Sigmoid colon (tissue), 7 donors: Measurements from ENCODE around the gene PPP1R9B. TPM values are rescaled to one million over a fixed set of nuclear protein-coding genes. Genes with fewer than 3 reads are reported as not detected.
A peak's percentile ranks its signal among the peaks of the same experiment; 100 is the strongest.

Experiments
- DNase-seq: peaks from one replicate; pipeline ENCODE4 v3.0.0-alpha.2; 2019
- H3K27ac ChIP-seq, 4 donors: fragments of 200-600 bp; sonication (generic); one replicate each; pipeline ENCODE4 v1.5.1; 2016 to 2019; ENCODE audit warnings: mild to moderate bottlenecking in 1 of 4
- H3K27me3 ChIP-seq, 3 donors: fragments of 200-600 bp; sonication (generic); one replicate each; pipeline ENCODE4 v1.5.1; 2019; ENCODE audit warnings: mild to moderate bottlenecking in 1 of 3
- H3K36me3 ChIP-seq, 4 donors: fragments of 200-600 bp; sonication (generic); one replicate each; pipeline ENCODE4 v1.5.1; 2016 to 2019
- H3K4me1 ChIP-seq, 4 donors: fragments of 200-600 bp; sonication (generic); one replicate each; pipeline ENCODE4 v1.5.1; 2017 to 2019
- H3K4me3 ChIP-seq, 4 donors: fragments of 200-600 bp; sonication (generic); one replicate each; pipeline ENCODE4 v1.5.1; 2017 to 2019; ENCODE audit warnings: mild to moderate bottlenecking in 2 of 4, moderate library complexity in 1 of 4
- H3K9me3 ChIP-seq, 4 donors: fragments of 200-600 bp in 3 of 4; sonication (generic) in 3 of 4; one replicate each; pipeline versions ENCODE4 v1.5.1 to v1.6.1; 2013 to 2019
- EP300 ChIP-seq, 4 donors: sonication (generic); formaldehyde crosslinking; IDR thresholded peaks; one replicate each; pipeline ENCODE4 v1.6.1; 2017; ENCODE audit warnings: antibody characterized with exemption in 4 of 4
- POLR2A ChIP-seq, 2 donors: fragments of 450-650 bp; IDR thresholded peaks; one replicate each; pipeline ENCODE4 v1.6.1; 2016; ENCODE audit warnings: antibody characterized with exemption in 2 of 2, mild to moderate bottlenecking in 2 of 2, moderate library complexity in 2 of 2
- POLR2AphosphoS5 ChIP-seq, 4 donors: sonication (generic); formaldehyde crosslinking; IDR thresholded peaks; one replicate each; pipeline ENCODE4 v1.6.1; 2017; ENCODE audit warnings: antibody characterized with exemption in 4 of 4
- WGBS, 2 donors: extraction: QIAGEN DNeasy Blood & Tissue Kit; methylation state at CpG; one replicate each; pipeline ENCODE4 v1.1.7; 2013; 5-methylcytosine and 5-hydroxymethylcytosine counted together
- intact Hi-C: fragments of 100-400 bp; cut with DNase I; formaldehyde crosslinking; loops from one replicate; pipeline ENCODE4 v1.15.1; 2023
- polyA plus RNA-seq, 3 donors: library from polyadenylated mRNA; stranded (reverse); fragments of 200-250 nt; gene quantifications; one replicate each; pipeline ENCODE4 v1.2.3, GENCODE V29; 2013
- total RNA-seq, 4 donors: library from RNA; depleted of rRNA; stranded (reverse); fragments of >200 nt; gene quantifications; one replicate each; pipeline ENCODE4 v1.1.0, GENCODE V29; 2016
- TF ChIP-seq, protein P1 (sequence below), 4 experiments: fragments of 450-650 bp in 3 of 4; fragments of 200-600 bp in 1 of 4; IDR thresholded peaks; one replicate each; pipeline ENCODE4 v1.5.1; 2016 to 2019; ENCODE audit warnings: antibody characterized with exemption in 4 of 4, mild to moderate bottlenecking in 3 of 4, moderate library complexity in 2 of 4
- donor health status: healthy with polysubstance abuse.
- donor health status: Bipolar disorder and iron deficiency.
- donor health status: healthy.

PPP1R9B gene
- total and polyA plus RNA-seq, 7 donors, result 9.0 to 38.7 (median 16.8) TPM

DNA sequence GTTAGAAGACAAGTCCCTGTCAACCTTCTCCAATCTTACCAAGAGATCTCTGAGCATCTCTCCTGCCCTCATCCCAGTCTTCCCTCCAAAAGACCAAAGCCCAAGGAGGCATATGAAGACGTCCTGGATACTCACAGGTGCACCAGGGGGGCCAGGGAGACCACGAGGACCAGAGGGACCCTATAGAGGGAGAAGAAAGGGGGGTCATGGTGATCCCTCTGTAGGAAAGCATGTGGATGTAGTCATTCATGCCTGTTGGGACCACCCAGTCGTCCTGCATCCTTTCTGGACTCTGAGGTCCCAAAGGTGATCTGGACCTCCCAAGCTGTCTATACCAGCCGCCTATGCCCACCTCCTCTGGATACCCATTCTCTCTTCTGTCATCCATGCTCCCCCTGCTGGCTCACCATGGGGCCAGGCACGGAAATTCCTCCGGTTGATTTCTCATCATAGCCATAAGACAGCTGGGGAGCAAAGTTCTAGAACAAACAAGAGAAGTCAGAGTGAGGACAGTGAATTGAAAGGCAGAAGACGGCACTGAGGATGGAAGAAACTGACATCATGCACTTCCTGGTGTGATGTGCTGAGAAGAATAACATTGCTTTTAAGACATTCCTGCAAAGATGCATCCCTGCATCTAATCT lies 47.7 kb upstream of the PPP1R9B start:
- no peaks in the 10 kb centered on the region for H3K9me3 ChIP-seq
- peak; percentile 85 for DNase-seq
- intact Hi-C loops, result loop anchor here (2.0 kb wide), 2 partner anchors 19 to 29 kb away; no protein-coding TSS in a partner anchor
- H3K4me1 ChIP-seq, result peaks cover 0 to 82% (median 67%) of the 10 kb centered on the region in 4 donors
- H3K36me3 ChIP-seq, result peaks cover 51 to 65% (median 54%) of the 10 kb centered on the region in 4 donors
- H3K4me3 ChIP-seq, result peak overlapping the region in 1 of 4 donors; percentile 82
- peak overlapping the region; percentile 87 to 99 (median 96) for H3K27ac ChIP-seq
- no peak for TF ChIP-seq POLR2AphosphoS5 (IDR thresholded peaks at IDR 0.05)
- no peak for TF ChIP-seq POLR2A (IDR thresholded peaks at IDR 0.05)
- TF ChIP-seq, protein P1, sequence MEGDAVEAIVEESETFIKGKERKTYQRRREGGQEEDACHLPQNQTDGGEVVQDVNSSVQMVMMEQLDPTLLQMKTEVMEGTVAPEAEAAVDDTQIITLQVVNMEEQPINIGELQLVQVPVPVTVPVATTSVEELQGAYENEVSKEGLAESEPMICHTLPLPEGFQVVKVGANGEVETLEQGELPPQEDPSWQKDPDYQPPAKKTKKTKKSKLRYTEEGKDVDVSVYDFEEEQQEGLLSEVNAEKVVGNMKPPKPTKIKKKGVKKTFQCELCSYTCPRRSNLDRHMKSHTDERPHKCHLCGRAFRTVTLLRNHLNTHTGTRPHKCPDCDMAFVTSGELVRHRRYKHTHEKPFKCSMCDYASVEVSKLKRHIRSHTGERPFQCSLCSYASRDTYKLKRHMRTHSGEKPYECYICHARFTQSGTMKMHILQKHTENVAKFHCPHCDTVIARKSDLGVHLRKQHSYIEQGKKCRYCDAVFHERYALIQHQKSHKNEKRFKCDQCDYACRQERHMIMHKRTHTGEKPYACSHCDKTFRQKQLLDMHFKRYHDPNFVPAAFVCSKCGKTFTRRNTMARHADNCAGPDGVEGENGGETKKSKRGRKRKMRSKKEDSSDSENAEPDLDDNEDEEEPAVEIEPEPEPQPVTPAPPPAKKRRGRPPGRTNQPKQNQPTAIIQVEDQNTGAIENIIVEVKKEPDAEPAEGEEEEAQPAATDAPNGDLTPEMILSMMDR (IDR thresholded peaks at IDR 0.05), result peak; percentile 45 to 72 (median 60)
- no peak for TF ChIP-seq EP300 (IDR thresholded peaks at IDR 0.05)
- 10 to 17% methylated on average over 7 of the region's 7 CpGs for WGBS, 2 donors
- H3K27me3 ChIP-seq, result no peaks in the 10 kb centered on the region

DNA sequence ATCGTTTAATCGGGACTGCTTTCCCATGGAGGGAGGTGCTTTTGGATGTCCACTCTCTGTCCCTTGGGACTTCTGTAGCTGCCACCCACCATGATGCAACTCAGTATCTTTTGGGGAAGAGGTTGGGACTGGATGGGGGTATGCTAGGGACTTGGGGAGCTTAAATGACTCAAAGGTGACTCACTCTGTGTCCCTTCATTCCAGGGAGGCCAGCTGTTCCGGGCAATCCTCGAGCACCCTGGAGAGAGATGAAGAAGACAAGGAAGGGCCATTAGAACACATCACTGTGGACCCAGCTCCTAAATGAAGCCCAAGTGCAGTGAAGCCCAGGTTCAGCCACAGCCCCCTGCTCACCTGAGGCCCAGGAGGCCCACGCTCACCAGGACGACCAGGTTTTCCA lies 46.3 kb upstream of the PPP1R9B start:
- peak overlapping the region; percentile 87 to 99 (median 96) for H3K27ac ChIP-seq
- H3K4me1 ChIP-seq, result peaks cover 0 to 80% (median 65%) of the 10 kb centered on the region in 4 donors
- DNase-seq, result peak; percentile 79
- TF ChIP-seq POLR2AphosphoS5 (IDR thresholded peaks at IDR 0.05) (peak in 1 of 4 donors; percentile 7), POLR2A (IDR thresholded peaks at IDR 0.05) (no peak)
- H3K36me3 ChIP-seq, result peaks cover 65 to 78% (median 67%) of the 10 kb centered on the region in 4 donors
- 79% methylated on average over 6 of the region's 6 CpGs for WGBS, 2 donors
- no peaks in the 10 kb centered on the region for H3K9me3 ChIP-seq
- intact Hi-C loops, result no loop called here
- H3K27me3 ChIP-seq, result no peaks in the 10 kb centered on the region
- H3K4me3 ChIP-seq, result no peak overlapping the region

DNA sequence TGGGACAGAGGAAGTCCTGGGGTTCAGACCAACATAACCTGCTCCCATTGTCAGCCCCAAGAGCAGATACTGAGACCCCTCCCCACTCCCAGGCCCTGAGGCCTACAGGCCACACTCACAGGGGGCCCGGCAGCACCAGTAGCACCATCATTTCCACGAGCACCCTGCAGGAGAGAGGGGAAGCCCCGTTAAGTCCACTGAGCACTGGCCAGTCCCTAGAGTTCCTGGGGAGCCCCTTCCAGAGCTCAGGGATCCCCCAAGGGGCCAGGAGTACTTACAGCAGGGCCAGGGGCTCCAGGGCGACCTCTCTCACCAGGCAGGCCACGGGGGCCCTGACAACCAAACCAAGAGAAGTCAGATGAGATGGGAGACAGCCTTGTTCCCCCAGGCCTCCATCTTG lies 45.6 kb upstream of the PPP1R9B start:
- peaks cover 0 to 84% (median 64%) of the 10 kb centered on the region in 4 donors for H3K4me1 ChIP-seq
- H3K27me3 ChIP-seq, result no peaks in the 10 kb centered on the region
- H3K36me3 ChIP-seq, result peaks cover 72 to 86% (median 75%) of the 10 kb centered on the region in 4 donors
- no peak for DNase-seq
- intact Hi-C loops, result no loop called here
- H3K4me3 ChIP-seq, result no peak overlapping the region
- peak overlapping the region; percentile 47 to 99 (median 96) for H3K27ac ChIP-seq
- TF ChIP-seq EP300 (IDR thresholded peaks at IDR 0.05) (no peak), POLR2A (IDR thresholded peaks at IDR 0.05) (no peak), POLR2AphosphoS5 (IDR thresholded peaks at IDR 0.05) (no peak)
- TF ChIP-seq, protein P1 (IDR thresholded peaks at IDR 0.05), result no peak
- WGBS, 2 donors, result 76 to 78% methylated on average over 5 of the region's 5 CpGs
- H3K9me3 ChIP-seq, result no peaks in the 10 kb centered on the region

DNA sequence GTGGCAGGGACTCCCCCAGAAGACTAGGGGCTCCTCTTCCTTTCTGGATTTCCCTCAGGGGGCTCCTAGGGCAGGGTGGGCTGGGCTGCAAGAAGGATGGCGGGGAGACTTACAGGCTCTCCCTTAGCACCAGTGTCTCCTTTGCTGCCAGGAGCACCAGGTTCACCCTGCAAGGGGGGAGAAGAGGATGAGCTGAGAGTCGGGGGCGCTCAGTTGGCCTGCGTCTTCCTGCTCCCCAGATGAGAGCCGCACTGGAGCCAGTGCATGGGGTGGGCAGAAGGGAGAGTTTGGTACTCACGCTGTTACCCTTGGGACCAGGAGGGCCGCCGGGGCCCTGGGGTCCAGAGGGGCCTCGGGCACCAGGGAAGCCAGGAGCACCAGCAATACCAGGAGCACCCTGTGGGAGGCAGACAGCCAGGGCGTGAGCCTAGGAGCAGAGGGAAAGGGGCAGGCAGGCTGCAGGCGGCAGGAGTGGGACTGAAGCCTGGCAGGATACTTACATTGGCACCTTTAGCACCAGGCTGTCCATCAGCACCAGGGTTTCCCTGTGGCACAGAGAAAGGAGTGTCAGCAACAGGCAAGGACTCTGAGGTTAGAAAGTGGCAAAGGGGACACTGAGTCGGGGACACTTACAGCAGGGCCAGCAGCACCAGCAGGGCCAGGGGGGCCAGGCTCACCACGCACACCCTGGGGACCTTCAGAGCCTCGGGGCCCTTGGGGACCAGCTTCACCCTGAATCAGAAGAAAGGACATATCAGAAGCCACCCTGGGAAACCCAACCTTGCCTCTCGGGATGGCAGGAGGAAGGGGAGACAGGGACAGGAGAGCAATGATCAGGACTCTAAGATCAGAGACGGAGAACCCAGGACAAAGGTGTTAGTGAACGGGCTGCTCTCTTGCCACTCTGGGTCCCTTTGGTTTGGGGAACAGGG lies 44.7 kb upstream of the PPP1R9B start:
- Histone ChIP-seq H3K4me3 (no peak overlapping the region), H3K4me1 (peaks cover 0 to 92% (median 68%) of the 10 kb centered on the region in 4 donors), H3K36me3 (peaks cover 81 to 94% (median 84%) of the 10 kb centered on the region in 4 donors), H3K27ac (peak overlapping the region; percentile 47 to 99 (median 96)), H3K9me3 (no peaks in the 10 kb centered on the region), H3K27me3 (no peaks in the 10 kb centered on the region)
- DNase-seq, result no peak
- 86 to 89% methylated on average over 17 of the region's 17 CpGs for WGBS, 2 donors
- TF ChIP-seq EP300 (IDR thresholded peaks at IDR 0.05) (no peak), POLR2A (IDR thresholded peaks at IDR 0.05) (no peak), POLR2AphosphoS5 (IDR thresholded peaks at IDR 0.05) (no peak)
- TF ChIP-seq, protein P1 (IDR thresholded peaks at IDR 0.05), result no peak
- intact Hi-C loops, result no loop called here
